ENCODE data around the gene COL12A1.
"Not testable (repeated sequence)": the region's sequence is repeated elsewhere in the genome, so short reads cannot be mapped to it uniquely, and the experiment has no call there.

Gene COL12A1

GRCh38 chr6:75211920-75212590 lies 6.2 kb upstream of the COL12A1 start:
- DNase-seq: no peak

- DNase-seq: peak; percentile 8 to 12
Measured at GRCh38 chr6:75210885-75211739, 5.3 kb upstream of the COL12A1 start.

GRCh38 chr6:75209184-75209723 lies 3.4 kb upstream of the COL12A1 start:
- no peak for DNase-seq

GRCh38 chr6:75208298-75209183 lies 2.7 kb upstream of the COL12A1 start:
- peak; percentile 72 to 77 for DNase-seq

- peak in 1 of 2 experiments; percentile 3 for DNase-seq
Measured at GRCh38 chr6:75206576-75207342, 906 bp upstream of the COL12A1 start.

- peak in 1 of 2 experiments; percentile 22 for DNase-seq
Measured at GRCh38 chr6:75204959-75205775, 686 bp downstream of the COL12A1 start.

- peak; percentile 9 to 21 for DNase-seq
Measured at GRCh38 chr6:75204217-75204958, 1.5 kb downstream of the COL12A1 start.

GRCh38 chr6:75203721-75204120 lies 2.1 kb downstream of the COL12A1 start:
- no peak for DNase-seq

GRCh38 chr6:75202676-75203131 lies 3.1 kb downstream of the COL12A1 start:
- DNase-seq: no peak

GRCh38 chr6:75201901-75202672 lies 3.8 kb downstream of the COL12A1 start:
- DNase-seq: no peak

- no peak for DNase-seq
Measured at GRCh38 chr6:75201021-75201420, 4.8 kb downstream of the COL12A1 start.

GRCh38 chr6:75199889-75200288 lies 6.0 kb downstream of the COL12A1 start:
- DNase-seq: no peak

- no peak for DNase-seq
Measured at GRCh38 chr6:75196081-75196687, 9.7 kb downstream of the COL12A1 start.

- no peak for DNase-seq
Measured at GRCh38 chr6:75188221-75188925, 17.5 kb downstream of the COL12A1 start.

- DNase-seq: not testable (repeated sequence)
Measured at GRCh38 chr6:75186581-75186980, 19.3 kb downstream of the COL12A1 start.

- no peak for DNase-seq
Measured at GRCh38 chr6:75183099-75183541, 22.7 kb downstream of the COL12A1 start.

- DNase-seq: no peak
Measured at GRCh38 chr6:75180864-75181263, 25.0 kb downstream of the COL12A1 start.

- no peak for DNase-seq
Measured at GRCh38 chr6:75178757-75179156, 27.1 kb downstream of the COL12A1 start.
